GM18868 (cell line): ENCODE results near the gene SEMA3C.
A peak's percentile ranks its signal among the peaks of the same experiment; 100 is the strongest.

Experiments
- ATAC-seq: cut with Tn5 transposase; IDR thresholded peaks from one replicate; pipeline ENCODE4 v1.9.1; 2021; ENCODE audit warnings: mild to moderate bottlenecking, moderate library complexity; ENCODE audit not compliant: unreplicated experiment

SEMA3C gene

DNA sequence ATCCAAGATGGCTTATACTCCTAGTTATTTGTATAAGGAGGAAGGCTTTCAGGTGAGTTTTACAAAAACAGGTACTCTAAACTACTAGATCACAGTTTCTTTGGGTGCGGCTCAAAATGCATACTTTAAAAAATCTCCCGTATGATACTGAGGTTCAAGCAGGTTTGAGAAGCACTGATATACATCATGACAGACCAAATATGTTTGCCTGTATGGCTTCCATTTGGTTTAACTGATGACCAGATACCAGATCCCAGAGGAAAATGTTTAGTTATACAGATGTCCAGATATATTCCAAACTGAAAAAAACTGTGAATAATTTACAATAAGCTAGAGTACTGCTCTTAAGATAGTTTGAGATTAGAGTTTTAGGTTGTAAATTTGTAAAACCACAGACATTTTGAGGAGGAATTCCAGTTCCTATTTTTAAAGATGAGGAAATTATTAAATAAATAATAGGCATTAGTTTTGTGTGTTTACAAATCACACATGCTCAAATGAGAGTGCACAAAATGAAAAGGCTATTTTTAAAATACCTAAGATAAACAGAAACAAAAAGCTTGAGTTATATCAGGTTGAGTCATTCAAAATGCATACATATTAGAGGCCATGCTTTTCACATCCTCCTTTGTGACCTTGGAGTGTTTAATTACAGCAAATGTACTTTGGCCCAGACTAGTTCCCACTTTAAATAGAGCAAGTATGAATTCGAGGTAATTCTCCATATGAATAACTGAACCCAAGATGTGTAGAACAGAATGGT, 60.5 kb downstream of the SEMA3C start:
- peak; percentile 96 for ATAC-seq

DNA sequence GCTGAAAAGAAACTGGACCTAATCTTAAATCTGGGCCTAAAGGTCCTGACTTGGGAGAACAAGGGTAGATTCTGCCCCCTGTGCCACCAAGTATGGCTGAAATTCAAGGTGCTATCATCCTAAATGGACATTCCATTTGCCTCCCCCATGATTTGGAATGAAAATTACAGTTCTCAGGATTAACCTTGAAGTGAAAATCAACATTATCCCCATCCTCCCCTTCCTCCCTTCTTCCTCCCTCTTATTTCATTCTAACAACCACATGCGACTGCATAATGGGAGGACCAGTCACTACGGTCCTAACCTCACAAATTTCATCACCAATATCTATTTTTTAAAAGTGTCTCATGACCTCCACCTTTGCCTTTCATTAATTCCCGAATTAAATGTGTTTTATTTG, 62.1 kb downstream of the SEMA3C start:
- ATAC-seq = no peak

DNA sequence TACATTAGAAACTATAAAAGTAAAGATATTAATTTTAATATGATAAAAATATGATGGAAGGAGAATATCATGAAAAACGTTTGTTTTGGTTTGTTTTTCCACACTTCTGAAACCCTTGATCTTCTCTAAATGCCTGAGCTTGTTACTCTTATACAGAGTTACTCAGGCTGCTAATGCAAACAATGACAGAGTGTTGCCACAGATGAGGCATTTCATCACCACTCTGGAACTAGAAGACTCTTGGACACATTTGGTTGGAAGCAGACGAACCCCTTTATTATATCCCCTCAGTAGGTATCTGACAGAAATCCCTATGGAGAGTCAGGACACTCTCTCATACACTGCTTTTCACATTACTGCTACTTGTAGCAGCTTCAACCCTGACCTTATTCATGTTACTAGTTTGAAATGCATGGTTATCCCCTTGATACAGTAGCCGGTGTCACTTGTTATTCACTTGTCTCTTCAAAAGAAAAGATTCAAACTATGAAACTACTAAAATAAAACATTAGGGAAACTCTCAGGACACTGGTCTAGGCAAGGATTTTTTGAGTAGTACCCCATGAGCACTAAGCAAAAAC, 66.9 kb downstream of the SEMA3C start:
- no peak for ATAC-seq

DNA sequence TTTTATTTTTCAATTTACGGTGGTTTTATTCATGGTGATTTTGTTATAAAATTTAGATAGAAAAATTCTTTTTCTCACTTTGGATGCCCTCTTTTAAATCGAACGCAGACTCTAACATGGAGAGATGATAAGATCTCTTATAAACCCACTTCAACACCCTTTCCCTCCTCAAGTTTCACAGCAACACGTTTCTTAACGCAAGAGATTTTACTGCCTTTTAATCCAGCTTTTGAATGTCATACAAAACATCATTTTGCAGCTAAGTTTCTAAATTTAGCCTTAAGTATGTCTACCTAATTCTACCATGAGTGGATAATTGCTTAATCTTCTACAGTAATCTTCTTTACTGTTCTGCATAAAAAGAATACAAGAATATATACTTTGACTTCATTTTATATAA, 70.0 kb downstream of the SEMA3C start:
- ATAC-seq = no peak

DNA sequence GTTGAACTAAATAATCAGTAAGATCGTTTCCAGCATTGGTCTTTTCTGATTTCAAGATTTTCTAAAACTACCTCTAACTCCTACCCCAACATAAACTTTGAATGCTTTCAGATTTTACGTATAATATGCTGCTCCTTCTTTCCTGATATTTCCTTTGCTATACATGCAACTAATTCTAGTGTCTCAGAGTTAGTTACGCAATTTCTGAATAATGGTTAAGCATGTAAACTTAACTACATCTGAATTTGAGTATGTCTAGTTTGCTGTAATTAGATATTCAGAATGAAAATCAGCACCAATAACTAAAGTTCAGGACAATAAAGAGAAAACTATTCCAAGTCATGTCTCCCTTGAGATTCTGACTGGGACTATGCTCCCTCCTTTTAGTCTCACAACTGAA, 71.0 kb downstream of the SEMA3C start:
- ATAC-seq = no peak

DNA sequence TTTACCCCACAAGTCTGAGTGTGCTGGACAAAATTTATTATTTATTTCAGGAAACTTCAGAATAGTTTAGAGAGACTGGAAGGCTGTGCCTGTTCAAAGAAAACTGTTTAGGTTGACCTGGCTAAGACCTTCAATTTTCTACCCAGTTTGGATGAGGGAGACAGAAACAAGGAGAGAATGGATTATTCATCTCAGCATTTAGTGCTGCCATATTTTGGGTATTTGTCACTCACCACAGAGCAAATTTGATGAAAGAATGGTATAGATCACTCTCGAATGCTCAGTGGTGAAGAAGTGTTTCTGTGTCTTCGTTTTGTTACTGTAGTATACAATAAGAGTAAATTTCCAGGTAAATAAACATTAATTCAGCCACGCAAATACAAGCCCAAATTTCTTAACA, 71.8 kb downstream of the SEMA3C start:
- ATAC-seq = no peak

DNA sequence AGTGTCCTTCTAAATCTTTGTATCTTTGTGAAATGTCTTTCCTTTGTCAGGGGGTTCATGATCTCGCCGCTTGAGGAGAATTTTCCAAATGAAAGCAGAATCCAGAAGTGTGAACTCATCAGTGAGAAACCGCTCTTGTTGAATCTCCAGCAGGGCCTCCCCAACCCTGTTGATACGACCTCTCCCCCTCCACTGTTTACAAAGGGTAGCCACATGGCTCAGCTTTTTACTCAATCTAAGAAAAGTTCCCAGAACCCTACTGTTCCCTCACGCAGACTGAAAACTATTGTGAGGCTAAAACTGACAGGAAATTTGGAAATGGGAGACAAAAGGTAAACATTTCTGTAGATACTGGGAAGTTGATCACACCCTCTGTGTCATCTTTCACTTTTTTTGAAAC, 73.9 kb downstream of the SEMA3C start:
- no peak for ATAC-seq

DNA sequence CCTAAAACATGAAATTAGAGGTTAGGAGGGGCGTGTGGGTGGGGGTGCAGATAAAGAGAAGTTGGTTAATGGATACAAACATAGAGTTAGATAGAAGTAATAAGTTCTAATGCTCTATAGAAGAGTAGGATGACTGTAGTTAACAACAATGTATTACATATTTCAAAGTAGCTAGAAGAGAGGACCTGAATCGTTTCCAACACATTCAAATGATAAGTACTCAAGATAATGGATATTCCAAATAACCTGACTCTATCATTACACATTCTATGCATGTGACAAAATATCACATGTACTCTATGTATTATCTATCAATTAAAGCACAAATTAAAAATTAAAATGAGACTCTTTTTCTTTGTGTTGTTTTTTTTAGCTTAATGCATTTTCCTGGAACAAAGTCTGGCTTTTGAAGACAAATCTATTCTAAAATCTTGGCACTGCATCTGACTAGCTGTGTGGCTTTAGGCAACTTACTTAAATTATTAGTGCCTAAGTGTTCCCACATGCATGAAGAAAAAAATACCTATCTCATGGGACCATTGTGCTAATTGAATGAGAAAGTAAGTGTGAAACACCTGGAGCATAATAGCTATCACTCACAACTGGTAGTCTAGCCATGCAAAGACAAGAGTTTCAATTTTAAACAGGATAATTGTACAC, 75.7 kb downstream of the SEMA3C start:
- no peak for ATAC-seq

DNA sequence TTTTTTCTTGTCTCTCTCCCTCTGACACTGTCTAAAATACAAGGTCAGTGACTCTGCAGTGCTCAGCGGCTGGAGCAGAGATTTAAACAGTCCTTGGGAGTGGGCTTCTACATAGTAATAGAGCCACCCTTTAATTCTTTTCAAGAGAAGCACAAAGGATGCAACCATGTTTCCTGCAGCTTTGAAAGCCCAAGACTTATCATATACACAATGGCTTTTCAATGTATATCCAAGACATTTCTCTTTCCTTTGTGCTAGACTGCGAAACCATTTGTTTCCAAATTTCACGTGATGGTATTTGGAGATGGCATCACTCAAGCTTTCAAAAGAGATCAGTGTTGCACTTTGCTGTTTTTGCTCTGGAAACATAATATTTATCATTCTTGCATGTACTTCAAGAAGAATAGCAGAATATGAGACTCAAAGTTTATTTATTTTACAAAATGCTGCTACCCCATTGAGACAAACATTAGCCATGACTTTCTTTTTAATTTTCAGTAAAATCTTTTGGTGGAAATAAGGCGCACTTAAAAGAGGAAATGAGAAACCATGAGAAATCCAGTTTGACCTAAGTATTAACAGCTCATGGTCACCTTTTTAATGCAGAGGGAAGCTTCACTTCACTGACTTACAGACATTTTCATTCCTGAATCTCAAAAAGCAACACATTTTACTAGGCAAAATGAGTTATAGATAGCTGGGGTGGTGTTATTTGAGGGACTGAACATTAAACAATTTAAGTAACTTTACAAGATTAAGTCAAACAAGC, 76.6 kb downstream of the SEMA3C start:
- no peak for ATAC-seq

DNA sequence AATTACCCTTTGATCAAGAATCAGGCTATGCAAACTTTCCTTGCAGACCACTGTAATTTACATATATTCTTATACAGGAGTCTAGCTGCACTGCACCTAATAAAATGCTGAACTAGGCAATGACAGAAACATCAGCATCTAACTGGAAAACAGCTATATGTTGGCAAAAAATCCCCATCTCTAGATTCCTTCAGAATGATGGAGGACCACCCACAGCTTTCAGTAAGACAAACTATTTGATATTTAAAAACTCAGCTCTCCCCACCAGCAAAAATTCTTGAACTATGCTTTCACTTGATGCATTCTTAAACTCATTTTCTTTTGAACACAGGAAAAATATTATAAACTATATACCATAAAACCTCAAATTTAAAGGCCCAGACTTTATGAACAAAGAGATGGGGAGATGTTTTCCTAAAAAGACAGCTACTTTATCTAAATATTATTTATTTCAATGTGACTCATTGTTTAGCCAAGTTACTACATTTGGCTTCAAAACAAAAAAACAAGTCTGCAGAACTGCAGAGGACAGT, 77.4 kb downstream of the SEMA3C start:
- no peak for ATAC-seq

DNA sequence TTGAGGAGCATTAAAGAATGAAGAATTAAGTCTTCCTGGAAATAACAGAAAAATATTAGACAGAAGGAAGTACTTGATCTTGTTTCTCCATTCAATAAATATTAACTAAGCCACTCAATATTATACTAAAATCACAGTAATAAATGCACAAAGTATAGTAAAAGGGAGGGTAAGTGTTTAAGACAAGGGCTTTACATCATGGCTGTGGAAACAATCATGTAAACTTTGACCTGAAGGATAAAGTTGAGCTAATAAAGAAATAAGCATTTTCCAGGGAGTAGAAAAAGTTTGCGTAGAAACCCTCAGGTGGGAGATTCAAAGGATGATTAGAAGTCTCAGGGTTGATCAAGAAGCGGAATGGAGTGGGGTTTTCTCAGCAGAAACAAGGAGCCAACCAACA, 78.2 kb downstream of the SEMA3C start:
- no peak for ATAC-seq

DNA sequence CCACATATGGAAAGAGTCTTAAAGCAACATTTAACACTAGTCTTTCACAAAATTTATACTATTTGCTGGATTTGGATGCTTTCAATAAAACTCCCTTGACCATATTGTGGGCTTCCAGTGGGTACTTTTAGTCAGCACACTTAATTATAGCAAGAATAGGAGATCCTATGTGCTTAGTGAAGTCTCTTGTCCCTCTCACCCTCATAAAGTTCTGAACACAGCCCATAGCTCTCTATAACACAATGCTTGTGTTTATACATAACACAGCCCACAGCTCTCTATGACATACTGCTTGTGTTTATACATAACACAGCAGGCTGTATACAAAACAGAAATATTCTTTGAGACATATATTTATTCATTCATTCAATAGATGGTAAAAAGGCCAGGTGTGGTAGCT, 79.0 kb downstream of the SEMA3C start:
- ATAC-seq = no peak

DNA sequence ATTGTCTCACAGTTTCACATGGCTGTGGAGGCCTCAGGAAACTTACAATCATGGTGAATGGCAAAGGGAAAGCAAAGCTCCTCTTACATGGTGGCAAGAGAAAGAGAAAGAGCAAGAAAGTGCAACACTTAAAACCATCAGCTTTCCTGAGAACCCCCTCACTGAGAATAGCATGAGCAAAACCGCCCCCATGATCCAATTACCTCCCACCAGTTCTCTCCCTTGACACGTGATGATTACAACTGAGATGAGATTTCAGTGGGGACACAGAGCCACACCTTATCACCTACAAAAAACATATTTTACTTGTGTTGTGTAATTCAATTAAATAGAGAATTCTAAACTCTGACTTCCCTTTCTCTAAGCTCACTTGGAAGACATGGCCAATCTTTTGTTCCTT, 80.2 kb downstream of the SEMA3C start:
- no peak for ATAC-seq

DNA sequence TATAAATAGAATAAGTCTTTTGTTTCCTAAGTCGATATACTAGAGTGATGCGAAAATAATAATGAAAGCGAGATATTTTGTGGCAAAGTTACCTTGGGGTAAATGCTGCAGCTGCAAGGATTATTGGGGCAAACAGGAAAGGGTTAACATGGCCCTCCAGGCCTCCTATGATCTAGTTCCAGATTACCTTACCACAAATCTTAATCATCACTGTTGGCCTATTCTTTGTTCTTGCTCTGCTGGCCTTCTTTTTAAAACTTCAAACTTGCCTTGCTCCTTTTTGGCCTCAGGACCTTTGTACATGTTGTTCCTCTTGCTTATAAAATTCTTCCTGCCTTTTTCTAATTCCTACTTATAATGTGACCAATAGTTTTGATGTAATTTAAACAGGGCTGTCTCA, 81.5 kb downstream of the SEMA3C start:
- no peak for ATAC-seq

DNA sequence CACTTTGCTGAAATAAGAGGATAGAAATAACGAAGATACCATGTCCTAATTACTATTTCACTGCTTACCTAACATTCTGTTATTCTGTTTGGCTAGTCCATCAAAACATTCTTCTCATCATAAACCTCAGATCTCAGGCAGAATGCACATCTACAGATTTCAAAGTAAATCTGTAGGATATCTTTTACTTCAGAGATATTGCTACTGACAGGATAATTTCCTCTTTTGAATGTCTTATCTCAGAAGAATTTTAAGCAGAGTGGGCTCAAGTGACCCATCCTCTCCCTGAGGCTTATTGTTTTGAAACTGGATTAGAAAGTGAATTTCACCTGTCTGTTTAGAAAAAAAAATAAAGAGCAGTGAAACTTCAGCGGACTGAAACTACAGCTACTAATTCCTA, 83.6 kb downstream of the SEMA3C start:
- no peak for ATAC-seq

DNA sequence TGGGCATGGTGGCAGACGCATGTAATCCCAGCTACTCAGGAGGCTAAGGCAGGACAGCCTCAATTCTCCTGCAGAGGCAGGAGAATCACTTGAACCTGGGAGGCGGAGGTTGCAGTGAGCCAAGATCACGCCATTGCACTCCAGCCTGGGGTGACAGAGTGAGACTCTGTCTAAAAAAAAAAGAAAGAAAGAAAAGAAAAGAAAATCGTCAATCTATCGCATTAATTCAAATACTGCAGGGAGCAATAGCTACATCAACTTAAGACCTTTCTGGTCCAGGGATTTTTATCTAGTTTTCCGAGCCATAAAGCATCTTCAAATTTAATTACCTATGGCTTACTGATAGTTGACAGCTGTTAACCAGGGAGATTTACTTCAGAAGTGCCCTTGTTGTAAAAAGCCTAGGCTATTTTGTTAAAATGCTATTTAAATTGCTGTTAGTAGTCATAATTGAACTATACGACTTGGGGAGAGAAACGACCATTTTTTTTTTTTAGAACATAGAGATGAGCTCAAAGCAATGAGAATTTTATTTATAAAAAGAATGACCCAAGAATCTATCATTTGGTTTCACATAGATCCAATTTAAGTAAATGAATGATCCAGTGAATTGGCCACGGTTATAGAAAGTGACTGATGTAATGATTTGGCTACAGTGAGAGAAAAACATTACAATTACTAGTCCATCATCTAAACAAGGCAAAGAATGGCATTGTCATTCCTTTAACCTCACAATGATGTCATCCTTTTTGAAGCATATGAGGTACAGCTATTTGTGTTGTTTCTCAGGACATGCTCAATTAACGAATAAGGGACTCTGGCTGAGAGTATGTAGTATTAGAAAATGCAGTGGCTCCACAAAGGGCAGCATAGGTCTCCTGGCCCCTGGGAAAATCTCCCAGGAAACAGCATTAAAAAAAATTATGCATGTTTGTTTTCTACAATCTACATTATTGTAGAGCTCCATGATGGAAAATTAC, 85.3 kb downstream of the SEMA3C start:
- ATAC-seq = no peak

DNA sequence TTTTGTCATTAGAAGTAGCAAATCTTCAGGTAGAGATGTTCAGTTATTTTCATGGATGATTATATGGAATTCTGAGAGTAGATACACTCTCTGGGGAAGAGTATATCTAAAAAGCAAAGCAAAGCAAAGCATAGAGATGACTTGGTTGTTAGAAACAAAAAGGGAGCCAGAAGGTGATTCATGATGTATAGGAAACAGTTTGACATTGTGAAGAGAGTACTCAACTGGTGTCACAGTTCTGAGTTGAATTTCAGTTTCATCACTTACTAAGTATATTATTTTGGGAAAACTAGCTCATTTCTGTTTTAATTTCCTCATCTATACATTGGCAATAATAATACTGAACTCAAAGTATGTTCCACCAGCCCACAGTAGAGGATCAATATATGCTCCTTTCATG, 86.8 kb downstream of the SEMA3C start:
- ATAC-seq = no peak

DNA sequence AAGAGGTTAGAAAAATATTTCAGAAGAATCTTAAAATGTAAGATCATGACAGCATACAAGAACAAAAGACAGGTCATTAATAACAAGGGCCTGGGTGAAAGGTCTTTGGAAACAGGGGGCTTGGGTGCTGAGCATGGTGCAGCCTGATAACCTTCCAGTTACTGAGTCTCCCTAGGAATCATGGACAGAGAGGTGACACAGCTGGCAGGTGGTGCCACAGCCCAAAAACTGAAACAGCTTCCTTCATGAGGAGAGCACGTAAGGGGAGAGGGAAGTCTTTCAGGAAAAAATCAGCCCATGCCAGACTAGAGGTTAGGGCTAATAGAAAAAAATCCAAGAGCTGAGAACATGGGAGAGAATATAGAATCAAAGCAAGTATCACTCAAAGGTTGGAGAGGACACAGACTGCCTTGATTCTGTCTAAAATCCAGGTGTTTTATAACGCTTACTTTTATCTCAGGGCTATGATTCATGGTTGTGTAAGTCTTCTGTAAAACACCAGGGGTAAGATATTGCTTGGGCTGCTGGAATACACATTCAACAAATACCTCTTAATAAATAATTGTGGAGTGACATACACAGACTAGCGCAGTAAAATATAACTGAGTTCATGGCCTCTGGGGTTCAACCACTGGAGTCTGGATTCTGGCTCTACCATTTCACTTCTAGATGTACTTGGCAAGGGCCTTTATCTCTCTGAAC, 88.1 kb downstream of the SEMA3C start:
- no peak for ATAC-seq

DNA sequence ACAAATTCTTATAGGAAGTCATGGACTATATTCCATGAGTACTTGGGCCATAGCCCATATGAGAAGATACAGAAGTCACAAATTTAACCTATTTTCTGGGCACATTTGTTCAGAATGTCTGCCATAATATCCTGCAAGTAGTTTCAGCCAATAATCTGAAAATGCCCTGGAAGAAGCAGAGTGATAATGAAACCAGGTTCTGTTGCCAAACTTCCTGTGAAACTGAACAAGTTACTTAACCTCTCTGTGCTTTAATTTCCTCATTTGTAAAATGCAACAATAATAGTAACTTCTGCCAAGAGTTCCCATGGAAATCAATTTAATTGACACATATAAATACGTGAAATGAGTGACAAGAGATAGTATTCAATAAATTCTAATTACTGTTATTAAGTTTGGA, 88.8 kb downstream of the SEMA3C start:
- ATAC-seq = no peak

DNA sequence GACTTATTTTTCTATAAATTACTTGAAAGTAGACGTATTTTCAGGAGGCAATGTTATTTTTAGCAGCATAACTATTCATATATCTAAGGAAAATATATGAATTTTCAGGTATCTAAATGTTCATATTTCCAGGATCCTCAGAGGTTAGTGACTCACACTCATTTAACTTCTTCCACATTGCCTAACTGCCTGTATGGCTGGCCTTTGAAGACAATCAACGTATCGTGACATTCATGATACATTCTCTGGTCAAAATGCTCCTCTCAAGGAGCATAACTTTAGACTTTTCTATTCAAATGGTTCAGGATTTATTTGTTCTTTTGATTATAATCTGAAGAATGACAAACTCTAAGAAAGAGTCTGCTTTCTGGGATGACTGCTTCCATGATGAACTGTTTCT, 89.3 kb downstream of the SEMA3C start:
- ATAC-seq = no peak
